Measurements from ENCODE around the gene KDM2B.

DNA sequence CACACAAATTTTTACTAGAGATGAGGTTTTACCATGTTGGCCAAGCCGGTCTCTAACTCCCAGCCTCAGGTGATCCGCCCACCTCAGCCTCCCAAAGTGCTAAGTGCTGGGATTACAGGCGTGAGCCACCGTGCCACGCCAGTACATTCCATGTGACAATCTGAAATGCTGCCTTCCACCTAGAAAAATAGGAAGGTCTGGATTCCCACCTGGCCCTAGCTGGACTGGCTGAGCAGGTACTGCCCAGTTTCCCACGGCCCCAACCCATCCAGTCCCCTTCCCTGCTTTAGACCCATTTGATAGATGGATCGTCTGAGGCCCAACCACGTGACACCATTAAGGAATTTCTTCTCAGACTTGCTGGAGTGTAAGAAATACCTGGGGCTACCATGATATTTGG is 55.4 kb downstream of the KDM2B start:
- TF ChIP-seq, protein P1, sequence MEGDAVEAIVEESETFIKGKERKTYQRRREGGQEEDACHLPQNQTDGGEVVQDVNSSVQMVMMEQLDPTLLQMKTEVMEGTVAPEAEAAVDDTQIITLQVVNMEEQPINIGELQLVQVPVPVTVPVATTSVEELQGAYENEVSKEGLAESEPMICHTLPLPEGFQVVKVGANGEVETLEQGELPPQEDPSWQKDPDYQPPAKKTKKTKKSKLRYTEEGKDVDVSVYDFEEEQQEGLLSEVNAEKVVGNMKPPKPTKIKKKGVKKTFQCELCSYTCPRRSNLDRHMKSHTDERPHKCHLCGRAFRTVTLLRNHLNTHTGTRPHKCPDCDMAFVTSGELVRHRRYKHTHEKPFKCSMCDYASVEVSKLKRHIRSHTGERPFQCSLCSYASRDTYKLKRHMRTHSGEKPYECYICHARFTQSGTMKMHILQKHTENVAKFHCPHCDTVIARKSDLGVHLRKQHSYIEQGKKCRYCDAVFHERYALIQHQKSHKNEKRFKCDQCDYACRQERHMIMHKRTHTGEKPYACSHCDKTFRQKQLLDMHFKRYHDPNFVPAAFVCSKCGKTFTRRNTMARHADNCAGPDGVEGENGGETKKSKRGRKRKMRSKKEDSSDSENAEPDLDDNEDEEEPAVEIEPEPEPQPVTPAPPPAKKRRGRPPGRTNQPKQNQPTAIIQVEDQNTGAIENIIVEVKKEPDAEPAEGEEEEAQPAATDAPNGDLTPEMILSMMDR (IDR thresholded peaks at IDR 0.05), result no peak
- TF ChIP-seq ZFX (IDR thresholded peaks at IDR 0.05; ENCODE audit: borderline replicate concordance), result no peak

Data from 22Rv1 (cell line).